BJ (cell line): ENCODE results near the gene COL27A1. TPM values are rescaled to one million over a fixed set of nuclear protein-coding genes. Genes with fewer than 3 reads are reported as not detected.

ENCODE experiments used
- CTCF ChIA-PET: fragments of 350-600 bp; formaldehyde crosslinking; extraction: SDS; loops from one replicate; lab custom pipeline; 2021; ENCODE audit warnings: antibody characterized with exemption, inconsistent platforms; lab: Yijun Ruan, JAX
- POLR2A ChIA-PET: fragments of 300-600 bp; sonication (Branson Sonifier 250); formaldehyde crosslinking; extraction: SDS; loops from one replicate; lab custom pipeline; 2021; ENCODE audit warnings: antibody characterized with exemption; lab: Charles Lee
- DNase-seq: peaks from one replicate; pipeline ENCODE4 v3.0.0-alpha.2; 2011; ENCODE audit warnings: low read depth
- H3K27me3 ChIP-seq: 2 replicates; pipeline ENCODE4 v1.6.0; 2011; ENCODE audit warnings: low read length; ENCODE audit not compliant: control insufficient read depth, insufficient read depth
- H3K36me3 ChIP-seq: 2 replicates; pipeline ENCODE4 v1.5.1; 2011; ENCODE audit warnings: low read length; ENCODE audit not compliant: control insufficient read depth, insufficient read depth
- H3K4me3 ChIP-seq: 2 replicates; pipeline ENCODE4 v1.5.1; 2011; ENCODE audit warnings: low read depth, mild to moderate bottlenecking, control low read depth, low read length
- CTCF ChIP-seq: IDR thresholded peaks from 2 replicates; pipeline ENCODE4 v1.5.1; 2011; ENCODE audit warnings: low read depth, mild to moderate bottlenecking, control low read depth, inconsistent platforms, low read length, moderate library complexity; ENCODE audit not compliant: insufficient read depth
- polyA plus RNA-seq: library from polyadenylated mRNA; depleted of rRNA; stranded (reverse); fragments of >200 nt; gene quantifications from 2 replicates; pipeline ENCODE4 v1.2.3, GENCODE V29; 2011

COL27A1 gene
- polyA plus RNA-seq, 1 experiment = 16.6 TPM

GRCh38 chr9:114289106-114289505 lies 133.8 kb downstream of the COL27A1 start:
- POLR2A ChIA-PET = interaction anchor here (0.6 kb wide), 1 partner anchor 180 kb away, joined by 3 read pairs; no protein-coding TSS in a partner anchor
- Histone ChIP-seq H3K36me3 (peaks cover 14% of the 10 kb centered on the region), H3K4me3 (no peak overlapping the region), H3K27me3 (no peaks in the 10 kb centered on the region)
- CTCF ChIA-PET = interaction anchor here (1.5 to 7.5 kb wide), 5 partner anchors 15 to 207 kb away, joined by 8 to 151 read pairs (median 30); partner anchors contain the start of gene COL27A1
- no peak for DNase-seq
- TF ChIP-seq CTCF = no peak

- TF ChIP-seq CTCF = no peak
- H3K4me3 ChIP-seq = no peak overlapping the region
- no peaks in the 10 kb centered on the region for H3K27me3 ChIP-seq
- ChIA-PET POLR2A (interaction anchor here (0.6 kb wide), 1 partner anchor 181 kb away, joined by 3 read pairs; no protein-coding TSS in a partner anchor), CTCF (interaction anchor here (1.1 to 7.5 kb wide), 22 partner anchors 9 to 211 kb away, joined by 3 to 151 read pairs (median 8); partner anchors contain the start of genes AMBP and COL27A1)
- H3K36me3 ChIP-seq = peaks cover 14% of the 10 kb centered on the region
- no peak for DNase-seq
Measured at GRCh38 chr9:114289571-114290481, 134.5 kb downstream of the COL27A1 start.

GRCh38 chr9:114290561-114290986 lies 135.2 kb downstream of the COL27A1 start:
- no peak for DNase-seq
- Histone ChIP-seq H3K4me3 (no peak overlapping the region), H3K27me3 (no peaks in the 10 kb centered on the region), H3K36me3 (peaks cover 14% of the 10 kb centered on the region)
- ChIA-PET POLR2A (interaction anchor here (0.6 kb wide), 1 partner anchor 179 kb away, joined by 7 read pairs; no protein-coding TSS in a partner anchor), CTCF (interaction anchor here (0.6 to 7.5 kb wide), 47 partner anchors 9 to 269 kb away, joined by 3 to 151 read pairs (median 5); partner anchors contain the start of genes AMBP and COL27A1)
- TF ChIP-seq CTCF = no peak

GRCh38 chr9:114291064-114291474 lies 135.7 kb downstream of the COL27A1 start:
- DNase-seq = no peak
- ChIA-PET CTCF (interaction anchor here (0.6 to 7.5 kb wide), 49 partner anchors 9 to 269 kb away, joined by 3 to 151 read pairs (median 5); partner anchors contain the start of genes AMBP and COL27A1), POLR2A (interaction anchor here (0.6 kb wide), 1 partner anchor 179 kb away, joined by 7 read pairs; no protein-coding TSS in a partner anchor)
- Histone ChIP-seq H3K4me3 (no peak overlapping the region), H3K27me3 (no peaks in the 10 kb centered on the region), H3K36me3 (peaks cover 14% of the 10 kb centered on the region)
- TF ChIP-seq CTCF = peak; percentile 82
